Left lung (tissue), 10 donors: Measurements from ENCODE around the gene RPTOR. TPM values are rescaled to one million over a fixed set of nuclear protein-coding genes. Genes with fewer than 3 reads are reported as not detected.

Source experiments
- ATAC-seq: fragments of 200-7000 bp; cut with Tn5 transposase; one replicate; pipeline ENCODE4 v1.9.1; 2020; ENCODE audit warnings: moderate library complexity
- DNase-seq, 4 donors: peaks; one replicate each; pipeline ENCODE4 v3.0.0-alpha.2; 2013 to 2020
- H3K27ac ChIP-seq, 2 donors: fragments of 200-600 bp; sonication (generic) in 1 of 2; one replicate each; pipeline versions ENCODE4 v1.5.0 to v1.8.0; 2020 to 2021
- H3K27me3 ChIP-seq, 2 donors: fragments of 200-600 bp; sonication (generic) in 1 of 2; one replicate each; pipeline versions ENCODE4 v1.5.0 to v1.8.0; 2020 to 2021
- H3K36me3 ChIP-seq, 2 donors: fragments of 200-600 bp; sonication (generic) in 1 of 2; one replicate each; pipeline versions ENCODE4 v1.5.0 to v1.8.0; 2020 to 2021
- H3K4me1 ChIP-seq, 2 donors: fragments of 200-600 bp; one replicate each; pipeline ENCODE4 v1.8.0; 2021
- H3K4me3 ChIP-seq, 2 donors: fragments of 200-600 bp; sonication (generic) in 1 of 2; one replicate each; pipeline versions ENCODE4 v1.5.0 to v1.8.0; 2020 to 2021; ENCODE audit warnings: mild to moderate bottlenecking in 1 of 2
- H3K9me3 ChIP-seq, 2 donors: fragments of 200-600 bp; sonication (generic) in 1 of 2; one replicate each; pipeline versions ENCODE4 v1.5.0 to v1.8.0; 2020 to 2021
- intact Hi-C, 2 donors: fragments of 100-400 bp; cut with DNase I; formaldehyde crosslinking; loops; one replicate each; pipeline versions ENCODE4 v1.11.2 to v1.14.2; 2022
- polyA plus RNA-seq, 6 donors: library from polyadenylated mRNA; unstranded; fragments of 120-200 nt; gene quantifications; one replicate each; pipeline ENCODE4 v1.2.1, GENCODE V29; 2013; ENCODE audit not compliant: insufficient read length in 6 of 6
- total RNA-seq, 2 donors: library from RNA; stranded (reverse); fragmentation: NEBNext Ultra II Directional; extraction: Animal tissue kit (Norgen Biotek cat#: 25700); gene quantifications; one replicate each; pipeline ENCODE4 v1.2.1, GENCODE V29; 2021
- TF ChIP-seq, protein P1 (sequence below), 2 donors: fragments of 200-600 bp; sonication (generic) in 1 of 2; IDR thresholded peaks; one replicate each; pipeline versions ENCODE4 v1.5.0 to v1.8.0; 2021; ENCODE audit warnings: antibody characterized with exemption in 2 of 2
- donor health status: DM: no; HTN: yes; CAD: no.
- donor health status: DM: no; HTN: no; CAD: no.

RPTOR gene
- total and polyA plus RNA-seq, 8 donors, result 14.2 to 39.2 (median 20.7) TPM

DNA sequence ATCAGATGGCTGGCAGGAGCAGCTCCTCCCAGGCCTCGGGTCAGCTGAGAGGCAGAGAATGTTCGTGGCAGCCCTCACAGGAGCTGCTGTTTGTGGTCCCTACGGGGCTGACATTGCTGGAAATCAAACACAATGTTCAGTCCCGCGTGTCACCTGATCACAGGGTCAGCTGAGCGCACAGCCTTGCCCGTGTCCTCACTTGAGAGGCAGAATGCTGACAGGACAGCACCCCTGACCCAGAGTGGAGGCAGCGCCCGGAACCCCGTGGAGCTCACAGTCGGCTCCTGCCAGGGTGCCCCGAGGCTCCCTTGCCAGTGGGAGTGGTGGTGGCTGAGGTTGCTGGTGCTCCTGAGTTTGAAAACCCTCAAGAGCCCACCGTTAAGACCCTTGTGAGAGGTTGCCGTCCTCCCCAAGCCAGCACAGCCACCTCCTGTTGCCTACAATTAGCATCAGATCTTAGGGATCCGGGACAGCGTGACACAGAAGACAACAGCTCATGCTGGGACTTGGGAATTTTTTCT lies 443.4 kb downstream of the RPTOR start:
- intact Hi-C loops, result loop anchor here in 1 of 2 donors (5.0 kb wide), 1 partner anchor 114 kb away; no protein-coding TSS in a partner anchor
- H3K36me3 ChIP-seq, result no peaks in the 10 kb centered on the region
- no peak for ATAC-seq

DNA sequence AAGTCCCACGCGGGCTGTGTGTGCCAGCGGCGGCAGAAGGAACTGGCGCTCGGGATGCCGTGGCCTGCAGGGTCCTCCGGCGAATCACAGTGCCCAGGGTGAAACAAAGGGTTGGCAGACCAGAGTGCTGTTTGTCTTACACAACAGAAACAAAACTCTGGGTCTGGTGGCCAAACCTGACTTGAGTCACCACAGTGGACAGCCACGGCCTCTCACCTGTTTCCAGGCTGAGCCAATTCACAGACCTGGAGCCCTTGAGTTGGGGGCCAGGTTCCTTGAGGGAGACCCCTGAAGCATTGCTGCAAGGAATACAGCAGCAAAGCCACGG lies 444.9 kb downstream of the RPTOR start:
- Histone ChIP-seq H3K4me3 (no peak overlapping the region), H3K9me3 (no peaks in the 10 kb centered on the region), H3K4me1 (peaks cover 15 to 50% of the 10 kb centered on the region in 2 donors), H3K27me3 (no peaks in the 10 kb centered on the region), H3K27ac (no peak overlapping the region), H3K36me3 (no peaks in the 10 kb centered on the region)
- TF ChIP-seq, protein P1, sequence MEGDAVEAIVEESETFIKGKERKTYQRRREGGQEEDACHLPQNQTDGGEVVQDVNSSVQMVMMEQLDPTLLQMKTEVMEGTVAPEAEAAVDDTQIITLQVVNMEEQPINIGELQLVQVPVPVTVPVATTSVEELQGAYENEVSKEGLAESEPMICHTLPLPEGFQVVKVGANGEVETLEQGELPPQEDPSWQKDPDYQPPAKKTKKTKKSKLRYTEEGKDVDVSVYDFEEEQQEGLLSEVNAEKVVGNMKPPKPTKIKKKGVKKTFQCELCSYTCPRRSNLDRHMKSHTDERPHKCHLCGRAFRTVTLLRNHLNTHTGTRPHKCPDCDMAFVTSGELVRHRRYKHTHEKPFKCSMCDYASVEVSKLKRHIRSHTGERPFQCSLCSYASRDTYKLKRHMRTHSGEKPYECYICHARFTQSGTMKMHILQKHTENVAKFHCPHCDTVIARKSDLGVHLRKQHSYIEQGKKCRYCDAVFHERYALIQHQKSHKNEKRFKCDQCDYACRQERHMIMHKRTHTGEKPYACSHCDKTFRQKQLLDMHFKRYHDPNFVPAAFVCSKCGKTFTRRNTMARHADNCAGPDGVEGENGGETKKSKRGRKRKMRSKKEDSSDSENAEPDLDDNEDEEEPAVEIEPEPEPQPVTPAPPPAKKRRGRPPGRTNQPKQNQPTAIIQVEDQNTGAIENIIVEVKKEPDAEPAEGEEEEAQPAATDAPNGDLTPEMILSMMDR (IDR thresholded peaks at IDR 0.05), result no peak
- peak in 1 of 4 donors; percentile 78 for DNase-seq
- no peak for ATAC-seq
- intact Hi-C loops, result loop anchor here in 1 of 2 donors (5.0 kb wide), 1 partner anchor 113 kb away; no protein-coding TSS in a partner anchor

More for the DNA sequence above, 443.4 kb downstream of the RPTOR start:
- DNase-seq, result peak in 1 of 4 donors; percentile 75
- Histone ChIP-seq H3K4me1 (peaks cover 11 to 35% of the 10 kb centered on the region in 2 donors), H3K27ac (no peak overlapping the region), H3K9me3 (no peaks in the 10 kb centered on the region), H3K27me3 (no peaks in the 10 kb centered on the region), H3K4me3 (no peak overlapping the region)
- TF ChIP-seq, protein P1 (IDR thresholded peaks at IDR 0.05), result no peak

- H3K27me3 ChIP-seq, result no peaks in the 10 kb centered on the region
- peaks cover 15 to 50% of the 10 kb centered on the region in 2 donors for H3K4me1 ChIP-seq
- intact Hi-C loops, result no loop called here
- H3K4me3 ChIP-seq, result peak overlapping the region; percentile 70 to 86
- H3K9me3 ChIP-seq, result no peaks in the 10 kb centered on the region
- TF ChIP-seq, protein P1 (IDR thresholded peaks at IDR 0.05), result no peak
- H3K36me3 ChIP-seq, result peaks cover 0 to 13% of the 10 kb centered on the region in 2 donors
- no peak for ATAC-seq
- peak in 1 of 4 donors; percentile 72 for DNase-seq
- H3K27ac ChIP-seq, result peak overlapping the region; percentile 33 to 67
Observed at GRCh38 chr17:80990921-80991644, 446.4 kb downstream of the RPTOR start.

GRCh38 chr17:80991645-80992076 lies 447.0 kb downstream of the RPTOR start, which contains the start of gene CHMP6:
CHMP6 (plus strand) TSS chr17:80991841; CDS start chr17:80991919, 78 bp downstream.
- H3K36me3 ChIP-seq, result peaks cover 0 to 19% of the 10 kb centered on the region in 2 donors
- TF ChIP-seq, protein P1 (IDR thresholded peaks at IDR 0.05), result no peak
- intact Hi-C loops, result no loop called here
- H3K27me3 ChIP-seq, result no peaks in the 10 kb centered on the region
- H3K27ac ChIP-seq, result peak within 1 kb of the TSS; percentile 33 to 67
- peak within 1 kb of the TSS; percentile 70 to 86 for H3K4me3 ChIP-seq
- ATAC-seq (peak; percentile 62), DNase-seq (peak; percentile 74 to 93 (median 80))
- H3K9me3 ChIP-seq, result no peaks in the 10 kb centered on the region
- peaks cover 15 to 45% of the 10 kb centered on the region in 2 donors for H3K4me1 ChIP-seq
